ACC112 (cell line): ENCODE data around the gene NEIL1.
A peak's percentile ranks its signal among the peaks of the same experiment; 100 is the strongest.
"Not testable (repeated sequence)": the region's sequence is repeated elsewhere in the genome, so short reads cannot be mapped to it uniquely, and the experiment has no call there.

Source experiments
- H2AFZ ChIP-seq: fragments of 200-600 bp; sonication (generic); one replicate; pipeline ENCODE4 v1.6.0; 2017; ENCODE audit warnings: antibody characterized with exemption, low read length; ENCODE audit not compliant: unreplicated experiment
- H3K27ac ChIP-seq: fragments of 200-600 bp; sonication (generic); 2 replicates; pipeline ENCODE4 v1.5.1; 2014; ENCODE audit warnings: low read depth, mild to moderate bottlenecking, antibody characterized with exemption, low read length, moderate library complexity
- H3K27me3 ChIP-seq: fragments of 200-600 bp; sonication (generic); 2 replicates; pipeline ENCODE4 v1.6.1; 2014; ENCODE audit warnings: mild to moderate bottlenecking, antibody characterized with exemption, low read length, moderate library complexity, mixed read lengths; ENCODE audit not compliant: insufficient read depth
- H3K36me3 ChIP-seq: fragments of 200-600 bp; sonication (generic); 2 replicates; pipeline ENCODE4 v1.6.1; 2016; ENCODE audit warnings: mild to moderate bottlenecking, antibody characterized with exemption, low read length, moderate library complexity, mixed read lengths; ENCODE audit not compliant: insufficient read depth
- H3K4me1 ChIP-seq: fragments of 200-600 bp; sonication (generic); one replicate; pipeline ENCODE4 v1.6.1; 2016; ENCODE audit warnings: low read length, mixed read lengths; ENCODE audit not compliant: insufficient read depth, unreplicated experiment, control insufficient read depth
- H3K4me3 ChIP-seq: fragments of 200-600 bp; sonication (generic); 2 replicates; pipeline ENCODE4 v1.5.1; 2014; ENCODE audit warnings: mild to moderate bottlenecking, low read depth, low read length
- H3K79me2 ChIP-seq: fragments of 200-600 bp; sonication (generic); one replicate; pipeline ENCODE4 v1.6.0; 2016; ENCODE audit warnings: low read length; ENCODE audit not compliant: control insufficient read depth, unreplicated experiment, insufficient read depth

Gene NEIL1, protein sequence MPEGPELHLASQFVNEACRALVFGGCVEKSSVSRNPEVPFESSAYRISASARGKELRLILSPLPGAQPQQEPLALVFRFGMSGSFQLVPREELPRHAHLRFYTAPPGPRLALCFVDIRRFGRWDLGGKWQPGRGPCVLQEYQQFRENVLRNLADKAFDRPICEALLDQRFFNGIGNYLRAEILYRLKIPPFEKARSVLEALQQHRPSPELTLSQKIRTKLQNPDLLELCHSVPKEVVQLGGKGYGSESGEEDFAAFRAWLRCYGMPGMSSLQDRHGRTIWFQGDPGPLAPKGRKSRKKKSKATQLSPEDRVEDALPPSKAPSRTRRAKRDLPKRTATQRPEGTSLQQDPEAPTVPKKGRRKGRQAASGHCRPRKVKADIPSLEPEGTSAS

DNA sequence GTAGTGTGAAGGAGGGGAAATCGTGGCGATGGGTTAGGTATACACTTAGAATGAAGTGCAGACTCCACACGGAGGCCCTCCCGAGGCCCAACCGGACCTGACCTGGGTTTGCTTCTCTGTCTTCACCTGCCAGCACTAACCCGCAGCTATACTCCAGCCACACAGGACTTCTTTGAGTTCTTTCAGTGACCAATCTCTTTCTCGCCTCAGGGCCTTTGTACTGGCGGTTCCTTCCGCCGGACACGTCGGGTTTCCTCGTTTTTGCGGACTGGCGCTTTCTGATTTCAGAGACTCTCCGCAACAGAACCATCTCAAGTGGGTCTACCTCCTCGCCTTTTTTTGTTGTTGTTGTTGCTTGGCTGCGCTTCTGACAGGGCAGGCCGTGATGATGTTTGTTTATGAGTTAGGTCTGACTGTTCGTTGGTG, at the start of gene NEIL1:
TSS of gene NEIL1 (plus strand) at position 244 of the 426 bp plus-strand sequence. CDS start 1,867 bp downstream, outside the sequence.
- Histone ChIP-seq H3K4me1 (no peaks in the 10 kb centered on the region), H2AFZ (peak within 1 kb of the TSS; percentile 20), H3K4me3 (peak within 1 kb of the TSS; percentile 86), H3K79me2 (no peaks in the 10 kb centered on the region), H3K36me3 (no peaks in the 10 kb centered on the region), H3K27ac (no peak within 1 kb of the TSS), H3K27me3 (no peaks in the 10 kb centered on the region)

DNA sequence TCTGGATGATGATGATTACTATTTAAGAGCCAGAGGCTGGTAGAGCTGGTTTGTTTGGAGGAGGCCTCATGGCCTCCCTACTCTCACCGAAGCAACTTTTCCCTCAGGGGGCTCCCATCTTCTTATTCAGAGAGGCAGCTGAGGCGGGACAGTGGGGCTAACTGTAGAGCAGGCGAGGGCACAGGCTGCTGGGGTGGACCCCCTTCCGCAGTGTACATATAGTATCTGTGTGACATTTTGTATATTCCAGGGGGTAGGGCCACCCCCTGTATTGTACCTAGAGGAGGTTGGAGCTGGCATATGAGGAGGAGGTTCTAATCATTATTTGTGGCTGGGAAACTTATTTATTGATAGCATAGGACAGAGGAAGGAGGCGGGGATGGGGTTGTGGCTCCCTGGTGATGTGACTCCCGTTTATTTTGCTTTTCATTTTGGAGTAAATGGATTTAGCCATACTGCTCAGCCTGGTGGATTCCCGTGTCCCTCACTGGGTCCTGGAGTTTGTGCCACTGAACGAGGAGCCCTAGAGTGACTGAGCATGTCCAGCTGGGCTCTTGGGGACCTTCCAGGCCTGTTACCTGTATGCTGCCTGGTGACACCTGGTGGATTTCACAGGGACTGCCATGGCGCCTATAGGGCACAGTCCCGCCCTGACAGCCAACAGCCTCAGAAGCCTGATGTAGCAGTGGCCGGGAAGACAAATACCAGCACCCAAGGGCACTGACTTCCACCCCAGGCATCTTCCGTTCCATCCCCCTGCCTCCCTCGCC, 48.1 kb upstream of the NEIL1 start:
- H3K36me3 ChIP-seq, H3K4me1 ChIP-seq, H3K27ac ChIP-seq, H2AFZ ChIP-seq, H3K79me2 ChIP-seq, H3K4me3 ChIP-seq, H3K27me3 ChIP-seq: not testable (repeated sequence)

DNA sequence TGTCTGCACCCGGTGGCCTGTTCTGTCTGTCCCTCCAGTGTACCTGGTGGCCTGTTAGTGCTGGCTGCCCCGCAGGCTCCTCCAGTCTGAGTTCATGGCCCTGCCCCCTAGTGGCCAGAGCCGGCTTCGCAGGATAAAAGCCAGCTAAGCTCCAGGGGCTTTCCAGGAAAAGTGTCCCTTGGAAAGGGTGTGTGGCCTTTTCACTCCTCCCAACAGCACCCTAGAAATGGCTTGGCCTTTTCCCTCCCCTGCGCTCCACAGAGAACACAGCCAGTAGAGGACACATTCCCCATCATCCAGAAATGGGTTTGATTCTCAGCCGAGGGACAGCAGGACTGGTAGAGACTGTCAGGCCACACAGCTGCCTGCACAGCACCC, 47.5 kb upstream of the NEIL1 start:
- not testable (repeated sequence) for H3K36me3 ChIP-seq, H3K27me3 ChIP-seq, H3K4me3 ChIP-seq, H2AFZ ChIP-seq, H3K4me1 ChIP-seq, H3K79me2 ChIP-seq, H3K27ac ChIP-seq

DNA sequence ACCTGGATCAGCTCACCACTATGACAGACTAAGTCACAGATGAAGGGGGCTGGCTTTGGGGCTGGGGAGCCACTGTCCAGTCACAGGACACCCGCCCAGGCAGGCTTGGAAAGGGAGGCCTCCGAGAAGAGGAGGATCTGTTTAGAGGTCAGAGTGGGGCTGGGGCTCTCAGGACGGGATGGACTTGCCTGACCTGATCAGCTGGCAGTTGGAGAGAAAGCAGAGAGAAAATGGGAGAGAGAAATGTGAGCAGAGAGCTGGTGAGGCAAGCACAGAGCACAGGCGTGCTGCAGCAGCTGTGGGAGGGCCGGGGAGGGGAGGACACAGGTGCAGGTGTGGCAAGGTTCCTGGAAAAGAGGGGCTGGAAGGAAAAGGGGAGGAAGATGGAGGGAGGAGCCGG, 46.8 kb upstream of the NEIL1 start:
- H3K27ac ChIP-seq, H3K4me3 ChIP-seq: not testable (repeated sequence)

DNA sequence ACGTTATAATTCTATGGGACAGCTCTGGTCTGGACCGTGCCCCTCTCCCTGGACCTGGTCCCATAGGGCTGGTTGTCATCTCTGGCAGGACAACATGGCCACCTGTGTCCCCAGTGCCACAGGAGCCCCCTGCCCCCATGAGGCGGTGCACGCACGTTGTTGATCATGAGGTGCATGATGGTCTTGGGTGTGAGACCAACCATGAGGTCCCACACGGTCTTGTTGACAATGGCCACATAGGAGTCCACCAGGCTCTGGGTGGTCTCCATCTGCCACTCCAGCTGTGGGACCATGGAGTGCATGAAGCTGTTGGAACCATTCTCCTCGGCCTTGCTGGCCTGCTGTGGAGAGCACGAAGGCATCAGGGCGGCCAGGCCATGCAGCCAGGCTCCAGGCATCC, 44.5 kb upstream of the NEIL1 start:
- Histone ChIP-seq H3K27me3 (peaks cover 12% of the 10 kb centered on the region), H3K36me3 (no peaks in the 10 kb centered on the region), H3K27ac (no peak overlapping the region), H3K79me2 (no peaks in the 10 kb centered on the region), H3K4me1 (no peaks in the 10 kb centered on the region), H2AFZ (no peak overlapping the region), H3K4me3 (no peak overlapping the region)

More for the DNA sequence above, 46.8 kb upstream of the NEIL1 start:
- H3K36me3 ChIP-seq, H3K4me1 ChIP-seq, H3K79me2 ChIP-seq, H3K27me3 ChIP-seq, H2AFZ ChIP-seq: not testable (repeated sequence)

DNA sequence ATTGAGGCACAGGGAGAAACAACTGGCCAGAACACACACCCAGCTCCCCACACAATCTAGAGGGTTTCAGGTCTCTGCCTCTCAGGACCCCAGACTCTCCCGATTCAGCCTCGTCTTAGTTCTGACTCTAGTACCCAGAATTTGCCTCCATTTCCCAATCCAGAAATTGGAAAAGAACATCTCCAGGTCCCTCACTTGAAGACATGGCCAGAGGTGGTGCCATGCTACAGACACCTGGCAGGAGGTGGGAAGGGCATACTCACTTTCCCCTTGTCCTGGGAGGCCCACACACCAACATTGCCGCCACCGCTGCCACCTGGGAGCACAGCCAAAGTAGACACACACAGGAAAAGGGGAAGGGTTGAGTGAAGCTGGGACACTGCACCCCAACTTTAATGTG, 44.1 kb upstream of the NEIL1 start:
- H3K4me3 ChIP-seq, H3K4me1 ChIP-seq, H3K79me2 ChIP-seq, H2AFZ ChIP-seq, H3K27ac ChIP-seq, H3K36me3 ChIP-seq: not testable (repeated sequence)
- peaks cover 12% of the 10 kb centered on the region for H3K27me3 ChIP-seq

DNA sequence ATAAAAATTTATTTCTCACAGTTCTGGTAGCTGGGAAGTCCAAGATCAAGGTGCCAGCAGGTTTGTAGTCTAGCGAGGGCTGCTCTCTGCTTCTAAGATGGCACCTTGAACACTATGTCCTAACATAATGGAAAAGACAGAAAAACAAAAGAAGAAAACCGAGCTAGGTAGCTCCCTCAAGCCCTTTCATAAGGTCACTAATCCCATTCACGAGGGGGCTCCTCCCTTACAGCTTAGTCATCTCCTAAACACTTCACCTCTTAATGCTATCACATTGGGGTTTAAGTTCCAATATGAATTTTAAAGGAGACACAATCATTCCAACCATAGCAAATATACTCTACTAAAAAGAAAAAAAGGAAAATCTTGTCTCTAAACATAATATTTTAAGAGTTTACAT, 40.7 kb upstream of the NEIL1 start:
- H3K4me3 ChIP-seq: no peak overlapping the region
- H2AFZ ChIP-seq: no peak overlapping the region
- H3K79me2 ChIP-seq: no peaks in the 10 kb centered on the region

DNA sequence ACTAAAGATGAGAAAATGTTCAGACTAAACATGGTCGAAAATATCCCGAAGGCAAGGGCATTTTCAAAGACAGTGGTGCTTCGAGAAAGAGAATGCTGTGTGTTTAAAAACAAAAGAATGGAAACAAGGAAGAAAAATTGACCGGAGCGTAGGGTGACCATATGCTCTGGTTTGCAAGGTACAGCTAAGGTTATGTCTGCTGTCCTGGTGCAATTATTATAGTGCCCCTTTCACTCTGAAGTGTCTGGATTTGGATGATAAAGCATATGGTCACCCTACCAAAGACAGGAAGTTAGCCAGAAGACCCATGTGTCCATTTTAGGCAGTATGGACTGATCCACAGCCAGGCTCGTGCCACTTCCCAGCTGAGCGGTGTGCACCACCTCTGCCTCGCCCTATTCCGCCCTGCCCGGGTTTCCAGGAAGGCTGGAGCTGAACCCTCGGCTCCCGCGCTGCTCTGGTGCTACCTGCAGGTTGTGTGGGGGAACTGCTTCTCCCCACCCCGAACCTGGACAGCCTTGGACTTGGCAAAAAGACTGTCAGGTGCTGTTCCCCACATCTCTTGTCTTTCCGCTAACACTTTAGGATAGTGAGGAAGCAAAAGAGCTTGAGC, 39.0 kb upstream of the NEIL1 start:
- H2AFZ ChIP-seq: no peak overlapping the region
- no peaks in the 10 kb centered on the region for H3K36me3 ChIP-seq
- H3K4me1 ChIP-seq: peaks cover 10% of the 10 kb centered on the region
- H3K79me2 ChIP-seq: no peaks in the 10 kb centered on the region
- peaks cover 12% of the 10 kb centered on the region for H3K27me3 ChIP-seq
- no peak overlapping the region for H3K27ac ChIP-seq
- H3K4me3 ChIP-seq: peak overlapping the region; percentile 2; the same call in 1 of the 2 replicates

More for the DNA sequence above, 40.7 kb upstream of the NEIL1 start:
- H3K27me3 ChIP-seq: peaks cover 12% of the 10 kb centered on the region
- no peak overlapping the region for H3K27ac ChIP-seq
- peaks cover 5% of the 10 kb centered on the region for H3K4me1 ChIP-seq
- no peaks in the 10 kb centered on the region for H3K36me3 ChIP-seq

DNA sequence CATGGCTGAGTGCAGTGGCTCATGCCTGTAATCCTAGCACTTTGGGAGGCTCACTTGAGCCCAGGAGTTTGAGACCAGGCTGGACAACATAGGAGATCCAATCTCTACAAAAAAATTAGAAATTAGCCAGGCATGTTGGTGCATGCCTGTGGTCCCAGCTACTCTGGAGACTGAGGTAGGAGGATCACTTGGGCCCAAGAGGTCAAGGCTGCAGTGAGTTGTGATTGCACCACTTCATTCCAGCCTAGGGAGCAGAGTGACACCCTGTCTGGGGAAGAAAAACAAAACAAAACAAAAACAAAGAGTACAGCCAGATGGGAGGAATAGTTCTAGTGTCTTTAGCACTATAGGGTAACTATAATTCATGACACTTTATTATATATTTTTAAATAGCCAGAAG, 37.1 kb upstream of the NEIL1 start:
- Histone ChIP-seq H3K36me3 (no peaks in the 10 kb centered on the region), H2AFZ (no peak overlapping the region), H3K4me3 (no peak overlapping the region), H3K27me3 (peaks cover 8% of the 10 kb centered on the region), H3K27ac (no peak overlapping the region), H3K4me1 (peaks cover 11% of the 10 kb centered on the region), H3K79me2 (no peaks in the 10 kb centered on the region)

DNA sequence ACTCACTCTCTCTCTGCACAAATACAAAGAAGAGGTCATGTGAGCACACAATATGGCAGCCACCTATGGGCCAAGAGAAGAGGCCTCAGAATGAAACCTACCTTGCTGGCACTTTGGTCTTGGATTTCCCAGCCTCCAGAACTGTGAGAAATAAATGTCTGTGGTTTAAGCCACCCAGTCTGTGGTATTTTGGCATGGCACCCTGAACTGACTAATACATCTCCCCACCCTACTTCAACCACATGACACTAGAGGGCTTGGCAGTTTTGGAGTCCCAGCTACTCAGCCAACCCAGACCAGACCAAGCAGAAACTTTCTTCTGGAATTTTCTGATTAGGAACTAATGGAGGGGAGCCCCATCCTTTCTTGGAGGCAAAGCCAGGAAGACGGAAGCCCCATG, 34.3 kb upstream of the NEIL1 start:
- not testable (repeated sequence) for H3K4me3 ChIP-seq, H3K79me2 ChIP-seq, H3K27me3 ChIP-seq, H3K36me3 ChIP-seq, H2AFZ ChIP-seq, H3K27ac ChIP-seq
- H3K4me1 ChIP-seq: peaks cover 11% of the 10 kb centered on the region
